ENCODE results near the gene LAYN. TPM values are rescaled to one million over a fixed set of nuclear protein-coding genes. Genes with fewer than 3 reads are reported as not detected.

The LAYN gene
- total RNA-seq, 1 experiment from 2014 or later: 0.47 TPM

- Mint-ChIP-seq H3K9me3 (ENCODE audit: low read depth, unreplicated experiment) (no peaks in the 10 kb centered on the region), H3K4me1 (ENCODE audit: low read depth, unreplicated experiment) (no peaks in the 10 kb centered on the region), H3K36me3 (ENCODE audit: insufficient read depth, unreplicated experiment) (no peaks in the 10 kb centered on the region), H3K27me3 (ENCODE audit: unreplicated experiment) (no peaks in the 10 kb centered on the region), H3K4me3 (ENCODE audit: low read depth, unreplicated experiment) (no peak within 1 kb of the TSS), H3K27ac (ENCODE audit: unreplicated experiment) (no peak within 1 kb of the TSS)
- DNase-seq: no peak
- CTCF ChIA-PET: no interaction called here
- intact Hi-C loops (cut with micrococcal nuclease; ENCODE audit: unreplicated experiment): no loop called here
- TF ChIP-seq CTCF (IDR thresholded peaks at IDR 0.05; ENCODE audit: unreplicated experiment): no peak
- no TSS peak for BruUV-seq (replicated peaks)
Observed at GRCh38 chr11:111514216-111515031, 26.1 kb upstream of the LAYN start, which contains the start of gene HOATZ. TSS of gene HOATZ (plus strand) at chr11:111514778. CDS start at chr11:111514785, 7 bp downstream.

- H3K4me3 Mint-ChIP-seq (ENCODE audit: low read depth, unreplicated experiment): no peak overlapping the region
- CTCF ChIA-PET: no interaction called here
- no peaks in the 10 kb centered on the region for H3K4me1 Mint-ChIP-seq (ENCODE audit: low read depth, unreplicated experiment)
- intact Hi-C loops (cut with micrococcal nuclease; ENCODE audit: unreplicated experiment): no loop called here
- H3K27me3 Mint-ChIP-seq (ENCODE audit: unreplicated experiment): no peaks in the 10 kb centered on the region
- BruUV-seq (replicated peaks): no TSS peak
- TF ChIP-seq CTCF (IDR thresholded peaks at IDR 0.05; ENCODE audit: unreplicated experiment): no peak
- no peaks in the 10 kb centered on the region for H3K36me3 Mint-ChIP-seq (ENCODE audit: insufficient read depth, unreplicated experiment)
- no peak overlapping the region for H3K27ac Mint-ChIP-seq (ENCODE audit: unreplicated experiment)
- H3K9me3 Mint-ChIP-seq (ENCODE audit: low read depth, unreplicated experiment): no peaks in the 10 kb centered on the region
- no peak for DNase-seq
Observed at GRCh38 chr11:111515591-111515990, 24.9 kb upstream of the LAYN start.

- Mint-ChIP-seq H3K27me3 (ENCODE audit: unreplicated experiment) (no peaks in the 10 kb centered on the region), H3K4me1 (ENCODE audit: low read depth, unreplicated experiment) (no peaks in the 10 kb centered on the region), H3K9me3 (ENCODE audit: low read depth, unreplicated experiment) (no peaks in the 10 kb centered on the region), H3K36me3 (ENCODE audit: insufficient read depth, unreplicated experiment) (no peaks in the 10 kb centered on the region), H3K27ac (ENCODE audit: unreplicated experiment) (no peak overlapping the region), H3K4me3 (ENCODE audit: low read depth, unreplicated experiment) (no peak overlapping the region)
- TF ChIP-seq CTCF (IDR thresholded peaks at IDR 0.05; ENCODE audit: unreplicated experiment): no peak
- CTCF ChIA-PET: no interaction called here
- DNase-seq: no peak
- no TSS peak for BruUV-seq (replicated peaks)
- intact Hi-C loops (cut with micrococcal nuclease; ENCODE audit: unreplicated experiment): no loop called here
Observed at GRCh38 chr11:111518668-111519067, 21.9 kb upstream of the LAYN start.

- DNase-seq: no peak
- intact Hi-C loops (cut with micrococcal nuclease; ENCODE audit: unreplicated experiment): no loop called here
- Mint-ChIP-seq H3K27ac (ENCODE audit: unreplicated experiment) (no peak overlapping the region), H3K36me3 (ENCODE audit: insufficient read depth, unreplicated experiment) (no peaks in the 10 kb centered on the region), H3K27me3 (ENCODE audit: unreplicated experiment) (no peaks in the 10 kb centered on the region), H3K4me1 (ENCODE audit: low read depth, unreplicated experiment) (peaks cover 2% of the 10 kb centered on the region), H3K9me3 (ENCODE audit: low read depth, unreplicated experiment) (no peaks in the 10 kb centered on the region), H3K4me3 (ENCODE audit: low read depth, unreplicated experiment) (no peak overlapping the region)
- BruUV-seq (replicated peaks): no TSS peak
- no peak for TF ChIP-seq CTCF (IDR thresholded peaks at IDR 0.05; ENCODE audit: unreplicated experiment)
- CTCF ChIA-PET: no interaction called here
Observed at GRCh38 chr11:111520560-111520959, 20.0 kb upstream of the LAYN start.
